ENCODE data around the gene ARIH2.

ARIH2 gene

DNA sequence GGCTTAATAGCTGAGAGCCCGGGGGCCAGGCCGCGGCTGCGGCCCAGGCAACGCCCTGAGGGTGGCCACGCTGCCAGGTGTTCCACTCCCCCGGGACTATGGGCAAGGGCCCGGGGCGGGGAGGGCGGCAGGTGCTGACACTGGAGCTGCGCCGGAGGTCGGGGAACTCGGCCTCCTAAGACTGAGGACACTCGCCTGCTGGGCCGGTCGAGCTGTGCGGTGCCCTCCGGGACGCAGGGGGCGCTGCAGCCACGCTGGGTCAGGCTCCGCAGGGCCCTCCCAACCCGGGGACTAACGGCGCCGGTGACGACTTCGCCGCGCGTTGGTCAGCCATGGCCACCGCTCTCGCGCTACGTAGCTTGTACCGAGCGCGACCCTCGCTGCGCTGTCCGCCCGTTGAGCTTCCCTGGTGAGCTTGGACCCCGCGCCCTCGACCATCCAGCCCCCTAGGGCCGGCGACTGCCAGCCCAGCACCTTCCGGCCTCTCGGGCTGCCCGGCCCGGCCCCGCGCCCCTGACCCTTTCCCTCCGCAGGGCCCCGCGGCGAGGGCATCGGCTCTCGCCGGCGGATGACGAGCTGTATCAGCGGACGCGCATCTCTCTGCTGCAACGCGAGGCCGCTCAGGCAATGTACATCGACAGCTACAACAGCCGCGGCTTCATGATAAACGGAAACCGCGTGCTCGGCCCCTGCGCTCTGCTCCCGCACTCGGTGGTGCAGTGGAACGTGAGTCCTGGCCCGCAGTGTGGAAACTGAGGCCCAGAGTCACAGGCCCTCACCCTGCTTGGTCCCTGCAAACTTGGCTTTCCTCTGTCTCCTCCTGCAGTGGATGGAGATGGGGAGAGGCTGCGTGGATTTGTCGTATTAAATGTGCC is 103.4 kb downstream of the ARIH2 start, which contains the start of gene NDUFAF3:
Gene NDUFAF3 (plus strand): TSS at position 309 of the 875 bp plus-strand sequence. CDS start 24 bp downstream, at position 333.
- peak; percentile 90 for DNase-seq

DNA sequence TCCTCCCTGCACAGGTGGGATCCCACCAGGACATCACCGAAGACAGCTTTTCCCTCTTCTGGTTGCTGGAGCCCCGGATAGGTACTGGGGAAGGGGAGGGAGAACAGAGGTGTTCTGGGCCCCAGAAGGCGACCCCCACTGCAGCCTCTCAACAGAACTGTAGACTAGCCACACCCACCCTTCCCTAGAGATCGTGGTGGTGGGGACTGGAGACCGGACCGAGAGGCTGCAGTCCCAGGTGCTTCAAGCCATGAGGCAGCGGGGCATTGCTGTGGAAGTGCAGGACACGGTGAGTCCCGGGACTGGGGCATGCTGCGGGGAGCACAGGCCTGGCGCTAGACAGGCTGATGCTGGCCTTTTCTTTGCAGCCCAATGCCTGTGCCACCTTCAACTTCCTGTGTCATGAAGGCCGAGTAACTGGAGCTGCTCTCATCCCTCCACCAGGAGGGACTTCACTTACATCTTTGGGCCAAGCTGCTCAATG is 104.1 kb downstream of the ARIH2 start:
- no peak for DNase-seq

DNA sequence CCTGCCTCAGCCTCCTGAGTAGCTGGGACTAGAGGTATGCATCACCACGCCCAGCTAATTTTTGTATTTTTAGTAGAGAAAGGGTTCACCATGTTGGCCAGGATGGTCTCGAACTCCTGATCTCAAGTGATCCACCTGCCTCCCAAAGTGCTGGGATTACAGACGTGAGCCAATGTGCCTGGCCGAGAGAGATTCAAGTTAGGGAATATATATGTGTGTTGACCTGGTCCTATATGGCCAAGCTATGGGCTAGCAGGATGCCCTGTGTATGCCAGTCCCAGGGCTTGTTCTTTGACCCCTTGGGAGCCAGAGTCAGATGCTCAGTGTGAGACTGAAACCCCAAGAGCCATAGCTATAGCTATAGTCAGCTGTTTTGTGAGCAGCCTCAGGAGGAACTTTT is 105.1 kb downstream of the ARIH2 start:
- no peak for DNase-seq

DNA sequence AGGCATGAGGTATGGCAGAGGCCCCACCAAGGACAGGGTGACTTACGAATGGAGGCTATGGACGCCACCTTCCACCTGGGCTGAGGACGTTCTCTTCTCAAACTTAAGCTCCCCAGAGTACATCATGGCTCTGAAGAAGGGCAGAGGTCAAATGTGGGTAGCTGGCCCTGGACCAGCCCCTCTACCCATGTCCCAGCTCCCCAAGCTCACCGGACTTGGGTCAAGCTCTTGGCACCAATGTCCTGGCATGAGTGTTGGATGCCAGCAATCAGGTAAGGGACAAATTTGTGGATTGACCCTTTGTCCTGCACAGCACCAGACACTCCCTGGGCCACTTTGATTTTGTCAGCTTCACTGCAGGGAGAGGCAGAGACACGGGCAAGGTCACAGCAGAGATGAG is 105.8 kb downstream of the ARIH2 start:
- DNase-seq: no peak

DNA sequence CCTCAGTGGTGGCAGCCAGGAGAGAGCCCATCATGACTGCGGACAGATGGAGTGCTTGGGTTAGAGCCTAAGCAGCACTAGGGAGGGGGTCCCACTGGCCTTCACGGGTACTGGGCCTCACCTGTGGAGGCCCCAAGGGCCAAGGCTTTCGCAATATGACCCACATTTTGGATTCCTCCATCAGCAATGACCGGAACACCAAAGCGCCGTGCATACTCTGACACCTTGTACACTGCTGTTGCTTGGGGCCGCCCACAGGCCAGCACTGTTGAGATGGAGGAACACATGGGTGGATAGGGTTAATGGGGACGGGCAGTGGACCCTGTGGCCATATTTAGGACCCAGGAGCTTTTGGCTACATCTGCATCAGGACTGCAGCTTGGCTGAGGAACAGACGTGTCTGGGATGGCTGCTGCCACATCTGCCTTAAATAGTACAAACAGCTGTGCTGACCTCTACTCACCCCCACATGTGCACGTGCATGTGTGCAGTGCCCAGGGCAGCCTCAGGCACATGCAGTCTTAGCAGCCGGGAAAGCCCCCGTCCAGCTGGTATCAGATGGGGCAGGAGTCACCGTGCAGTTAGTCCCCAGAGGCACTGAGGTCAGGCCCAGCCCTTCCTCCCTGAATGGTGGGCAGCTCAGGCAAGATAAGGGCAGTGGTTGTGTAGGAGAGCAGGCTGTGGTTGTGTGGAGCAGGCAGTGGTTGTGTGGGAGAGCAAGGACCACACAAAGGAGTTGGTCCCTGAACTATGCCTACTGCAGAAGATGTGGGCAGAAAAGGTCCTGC is 106.6 kb downstream of the ARIH2 start:
- DNase-seq: no peak

DNA sequence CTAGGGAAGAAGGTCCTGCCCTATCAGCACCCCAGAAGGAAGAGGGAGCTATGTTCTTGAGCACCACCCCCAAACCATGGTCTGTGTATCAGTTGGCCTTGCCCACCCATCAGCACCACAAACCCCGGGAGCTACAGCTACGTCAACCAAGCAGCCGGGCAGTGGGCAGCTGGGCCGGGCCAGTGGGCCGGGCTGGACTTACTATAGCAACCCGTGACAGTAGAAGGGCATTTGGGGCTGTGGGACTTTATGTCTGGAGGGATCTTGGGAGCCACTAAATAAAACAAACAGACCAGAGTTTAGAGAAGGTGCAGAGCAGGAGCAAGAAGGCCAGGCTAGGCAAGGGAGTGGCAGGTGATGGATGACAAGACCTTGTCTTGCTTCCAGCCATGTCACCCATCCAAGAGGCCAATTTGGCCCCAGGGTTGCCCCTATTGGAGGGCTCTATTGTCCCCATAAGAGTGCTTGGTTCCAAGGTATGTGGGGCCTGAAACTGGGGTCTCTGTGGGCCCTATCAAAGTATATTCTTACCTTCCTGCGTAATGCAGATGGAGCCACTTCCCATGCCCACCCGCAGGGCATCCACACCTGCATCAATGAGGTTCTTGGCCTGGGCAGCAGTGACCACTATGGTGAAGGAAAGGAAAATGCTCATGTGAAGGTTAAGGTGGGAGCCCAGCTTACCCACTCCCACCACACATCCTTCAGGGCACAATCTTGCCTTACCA is 107.3 kb downstream of the ARIH2 start:
- no peak for DNase-seq

DNA sequence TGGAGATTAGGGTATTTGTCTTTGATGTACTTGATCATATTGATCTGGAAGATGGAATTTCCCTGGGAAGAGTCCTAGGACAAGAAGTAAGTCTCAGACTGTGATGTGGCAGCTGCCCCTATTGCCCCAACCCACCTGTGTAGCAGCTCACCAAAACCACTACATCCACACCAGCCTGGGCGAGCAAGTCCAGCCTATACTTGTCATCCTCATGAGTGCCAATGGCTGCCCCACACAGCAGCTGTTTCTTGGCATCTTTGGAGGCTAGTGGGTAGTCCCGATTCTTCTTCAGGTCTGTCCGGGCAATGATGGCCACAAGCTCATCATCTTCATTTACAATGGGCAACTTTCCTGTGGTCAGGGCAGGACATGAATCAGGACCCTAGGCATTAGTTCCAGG is 107.9 kb downstream of the ARIH2 start:
- no peak for DNase-seq

DNA sequence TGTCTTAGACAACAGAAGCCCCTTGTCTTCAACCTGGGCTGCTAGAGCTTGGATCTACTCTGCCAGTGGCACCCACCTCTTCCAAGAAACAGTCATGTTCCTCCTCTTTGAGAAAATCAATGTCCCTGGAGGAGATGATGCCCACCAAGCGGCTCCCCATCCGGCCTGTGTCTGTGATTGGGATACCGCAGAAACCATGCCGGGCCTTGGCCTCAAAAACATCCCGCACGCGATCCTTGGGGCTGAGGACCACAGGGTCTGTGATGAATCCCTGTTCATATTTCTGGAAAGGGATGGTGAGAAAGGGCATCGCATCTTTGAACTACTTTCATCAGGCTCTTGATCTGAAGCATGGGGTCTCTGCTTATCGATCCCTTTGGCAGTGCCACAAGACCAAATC is 109.0 kb downstream of the ARIH2 start:
- DNase-seq: no peak

DNA sequence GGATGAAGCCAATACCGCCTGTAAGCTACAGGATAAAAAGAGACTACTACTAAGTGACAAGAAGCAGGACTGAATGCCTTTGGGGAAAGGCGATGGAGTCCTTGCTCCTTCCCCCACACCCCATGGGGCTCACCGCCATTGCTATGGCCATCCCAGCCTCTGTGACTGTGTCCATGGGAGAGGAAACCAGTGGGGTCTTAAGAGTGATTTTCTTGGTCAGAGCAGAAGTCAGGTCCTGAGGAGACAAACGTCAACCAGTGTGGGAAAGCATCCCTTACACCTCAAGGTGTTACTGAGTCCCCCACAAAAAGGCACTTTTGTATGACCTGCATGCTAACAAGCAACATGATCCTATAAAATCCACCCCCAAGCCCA is 109.6 kb downstream of the ARIH2 start:
- no peak for DNase-seq

DNA sequence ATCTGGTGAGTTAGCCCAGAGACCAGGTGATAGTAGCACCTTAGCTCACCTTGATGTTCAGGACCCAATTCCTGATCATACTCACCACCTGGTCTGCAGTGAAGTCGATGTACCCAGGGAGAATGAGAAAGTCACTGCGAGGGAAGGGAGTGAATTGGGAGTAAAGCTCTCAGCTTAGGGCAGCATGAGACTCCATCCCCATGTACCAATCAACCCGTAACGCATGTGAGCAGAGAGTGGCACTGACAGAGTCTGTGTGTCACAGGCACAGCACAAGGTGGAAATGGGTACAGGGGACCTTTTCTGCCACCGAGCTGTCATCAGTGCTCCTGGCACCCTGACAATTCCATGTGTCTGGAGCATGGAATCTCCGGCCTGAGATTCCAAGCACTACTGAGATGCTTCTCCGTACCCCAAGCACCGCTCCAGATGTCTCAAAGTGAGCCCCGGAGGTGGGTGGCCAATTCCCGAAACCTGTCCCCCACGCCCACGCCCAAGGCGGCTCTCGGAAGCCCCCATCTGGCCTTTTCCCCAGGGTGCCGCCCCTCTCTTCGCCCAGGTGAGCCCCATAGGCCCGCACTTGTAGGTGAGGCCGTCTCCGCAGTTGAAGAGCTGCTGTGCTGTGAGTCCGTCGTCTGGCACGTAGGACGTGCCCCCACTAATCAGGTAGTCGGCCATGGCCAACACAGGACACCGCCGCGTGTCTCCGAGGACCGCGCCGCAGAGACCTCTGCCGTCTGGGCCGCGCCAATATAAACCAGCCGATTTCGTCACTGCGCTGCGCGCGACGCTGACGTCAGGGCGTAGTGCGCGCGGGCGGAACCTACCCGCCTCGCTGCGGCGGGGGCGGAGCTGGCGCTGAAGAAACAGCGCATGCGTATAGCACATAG is 110.3 kb downstream of the ARIH2 start, which contains the start of gene IMPDH2:
Gene IMPDH2 (minus strand): TSS at position 726 of the 890 bp plus-strand sequence. CDS start 48 bp downstream, at position 678.
- peak; percentile 91 for DNase-seq

DNA sequence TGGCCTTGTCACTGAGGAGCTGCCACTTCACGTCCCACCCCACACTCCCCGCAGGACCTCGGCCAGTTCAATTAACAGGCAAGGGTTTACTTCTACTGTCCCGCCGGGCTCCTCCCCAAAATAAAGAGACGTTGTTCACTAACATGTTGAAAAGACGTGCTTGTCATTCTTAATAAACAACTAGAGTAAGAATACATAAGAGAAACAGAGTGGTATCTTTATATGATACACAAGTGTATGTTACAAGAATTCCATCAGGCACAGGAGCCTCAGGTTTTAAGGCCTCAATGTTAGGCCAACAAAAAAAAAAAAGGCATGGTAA is 110.9 kb downstream of the ARIH2 start:
- DNase-seq: no peak

DNA sequence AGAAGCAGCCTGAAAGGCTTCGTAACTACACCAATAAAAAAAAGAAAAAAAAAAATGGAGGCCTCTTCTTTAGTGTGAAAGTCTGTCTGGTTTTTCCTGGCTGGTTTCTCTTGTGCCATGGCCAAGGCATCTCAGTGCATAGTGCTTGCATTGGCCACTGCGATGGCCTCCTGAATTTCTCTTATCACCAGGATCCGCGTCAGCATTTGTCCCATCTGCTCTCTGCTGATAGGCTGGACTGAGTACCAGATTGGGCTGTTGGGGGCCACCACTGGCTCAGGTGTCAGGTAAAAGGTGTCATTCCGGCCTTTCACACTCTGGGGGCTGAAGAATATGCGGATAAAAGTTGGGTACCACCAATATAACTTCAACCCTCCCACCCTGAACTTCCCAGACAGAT is 111.7 kb downstream of the ARIH2 start:
- DNase-seq: no peak

DNA sequence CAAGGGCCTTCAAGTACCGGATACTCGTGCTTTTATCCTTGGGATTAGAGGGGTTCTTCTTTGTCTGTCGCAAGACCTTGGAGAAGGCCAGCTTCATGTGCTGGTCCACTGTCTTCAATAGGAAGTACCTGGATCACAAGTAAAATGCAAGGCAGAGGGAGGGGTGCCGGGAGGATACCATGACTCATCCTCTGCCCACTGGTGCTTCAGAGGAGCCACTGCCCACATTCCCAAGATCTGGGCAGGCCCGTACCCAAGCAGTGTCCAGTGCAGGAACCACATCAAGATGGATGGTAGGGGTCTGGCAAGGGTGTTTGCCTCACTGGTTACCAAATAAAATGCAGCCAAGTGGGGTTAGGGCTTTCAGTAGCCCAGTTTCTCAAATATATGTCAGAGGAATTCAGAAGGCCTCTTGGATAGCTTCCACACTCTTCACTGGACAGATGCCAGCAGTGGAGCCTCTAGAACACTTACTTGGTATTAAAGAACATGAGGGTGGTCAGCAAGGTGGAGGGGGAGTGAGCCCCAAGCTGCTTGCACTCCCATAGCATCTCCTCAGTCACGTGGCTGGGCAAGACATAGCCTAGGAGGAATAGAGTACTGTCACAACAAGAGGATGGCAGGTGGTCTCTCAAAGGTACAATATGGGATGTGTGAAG is 114.1 kb downstream of the ARIH2 start:
- no peak for DNase-seq

DNA sequence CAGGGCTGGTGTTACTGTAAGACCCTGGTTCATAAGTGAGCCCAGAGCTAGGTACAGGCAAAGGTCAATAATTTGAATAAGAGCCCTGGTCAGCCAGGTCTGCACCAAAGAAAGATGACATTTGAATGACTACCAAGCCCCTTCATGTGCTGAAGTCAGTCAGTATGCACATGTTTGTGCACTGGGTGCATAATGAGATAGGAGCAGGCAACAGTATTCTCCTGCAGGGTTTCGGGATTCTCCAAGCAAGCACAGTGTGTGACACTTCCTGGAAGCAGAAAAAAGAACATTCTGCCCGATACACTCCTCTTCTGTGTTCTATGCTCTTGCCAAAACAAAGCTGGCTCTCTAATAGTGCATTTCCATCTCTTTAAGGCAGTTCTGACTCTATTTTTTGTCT is 116.0 kb downstream of the ARIH2 start:
- DNase-seq: no peak

DNA sequence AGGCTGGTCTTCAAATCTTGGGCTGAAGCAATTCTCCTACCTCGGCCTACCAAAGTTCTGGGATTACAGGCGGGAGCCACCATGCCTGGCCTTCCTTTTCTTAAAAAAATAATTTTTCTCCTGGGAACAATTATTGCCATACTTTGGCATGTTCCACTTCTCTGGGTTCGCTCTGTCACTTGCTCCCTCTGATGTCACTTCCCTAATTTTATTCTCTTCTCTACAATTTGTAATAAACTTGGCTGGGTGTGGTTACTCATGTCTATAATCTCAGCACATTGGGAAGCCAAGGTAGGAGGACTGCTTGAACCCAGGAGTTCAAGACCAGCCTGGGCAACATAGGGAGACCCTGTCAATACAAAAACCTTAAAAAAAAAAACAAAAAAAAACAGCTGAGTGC is 116.6 kb downstream of the ARIH2 start:
- DNase-seq: no peak

Data from activated CD4-positive, alpha-beta T cell treated with anti-CD3 and anti-CD28 coated beads, Interleukin-2, amount 50 U/mL, for 1 hour (primary cell).